H1 (cell line): Measurements from ENCODE around the gene TMPRSS4. TPM values are rescaled to one million over a fixed set of nuclear protein-coding genes. Genes with fewer than 3 reads are reported as not detected.

ENCODE experiments used
- ATF3 ChIP-seq: IDR thresholded peaks from 2 replicates; pipeline ENCODE4 v1.6.1; 2011; ENCODE audit warnings: low read depth, mild to moderate bottlenecking, low read length; ENCODE audit not compliant: insufficient read depth
- BACH1 ChIP-seq: IDR thresholded peaks from 2 replicates; pipeline ENCODE4 v1.6.1; 2012; ENCODE audit warnings: low read length, improper control_type of control experiment
- CHD7 ChIP-seq: fragments of 300-600 bp; sonication (generic); IDR thresholded peaks from 2 replicates; pipeline ENCODE4 v1.7.1; 2012; ENCODE audit warnings: low read length, moderate library complexity, mild to moderate bottlenecking, inconsistent platforms; ENCODE audit not compliant: insufficient replicate concordance
- CTBP2 ChIP-seq: IDR thresholded peaks from 2 replicates; pipeline ENCODE4 v1.7.0; 2011; ENCODE audit warnings: borderline replicate concordance, mild to moderate bottlenecking, moderate library complexity, mixed read lengths, low read length; ENCODE audit not compliant: insufficient read depth, insufficient read length
- SIRT6 ChIP-seq: IDR thresholded peaks from one replicate; pipeline ENCODE4 v1.7.1; 2012; ENCODE audit warnings: low read length, inconsistent platforms
- polyA plus RNA-seq, 7 experiments: library from polyadenylated mRNA; depleted of rRNA in 3 of 7; stranded (reverse) in 5 of 7; unstranded in 2 of 7; fragments of >200 nt in 5 of 7; fragments of 200-250 nt in 2 of 7; gene quantifications; 1 replicate in 5 of 7; 2 replicates in 1 of 7; 4 replicates in 1 of 7; pipeline versions ENCODE4 v1.2.1 to v1.2.3, GENCODE V29; 2011 to 2013; ENCODE audit warnings: missing spikeins in 2 of 7, mixed read lengths in 2 of 7
- total RNA-seq: library from RNA; stranded (reverse); fragmentation: NEBNext Ultra II Directional; extraction: Animal tissue kit (Norgen Biotek cat#: 25700); gene quantifications from 2 replicates; pipeline ENCODE4 v1.2.1, GENCODE V29; 2021

TMPRSS4 gene
- total and polyA plus RNA-seq, 2 of the 8 experiments (the other 6 are each of a cell fraction or from before 2014, with no cell fraction given), result 0.11 to 0.58 TPM

DNA sequence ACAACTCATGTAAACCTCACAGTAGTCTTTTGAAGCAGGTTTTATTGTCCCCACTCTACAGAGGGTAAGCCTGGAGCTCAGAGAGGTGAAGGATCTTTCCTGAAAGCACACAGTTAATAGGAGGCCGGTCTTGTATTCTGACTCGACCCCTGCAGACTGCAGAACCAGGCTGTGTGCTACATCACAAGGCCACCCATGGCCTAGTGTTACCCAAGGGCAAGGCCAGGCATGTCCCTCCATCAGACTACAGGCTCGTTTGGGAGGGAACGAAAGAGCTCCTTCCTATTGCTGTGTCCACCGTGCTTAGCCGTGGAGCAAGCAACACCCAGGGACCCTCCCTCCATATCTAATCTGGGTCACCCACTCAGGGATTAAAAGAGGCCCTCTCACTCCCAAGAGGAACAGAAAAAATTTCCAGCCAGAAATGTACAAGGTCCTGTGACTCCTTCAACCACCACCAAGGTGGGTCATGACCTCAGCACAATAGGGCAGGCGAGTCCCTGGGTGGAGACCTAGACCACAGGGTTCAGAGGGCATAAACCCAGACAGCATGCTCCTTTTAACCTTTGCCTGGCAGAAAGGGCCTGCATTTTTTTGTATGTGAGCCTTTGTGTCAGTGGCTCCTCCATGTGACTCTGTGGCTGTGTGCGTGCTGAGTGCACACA lies 16.2 kb downstream of the TMPRSS4 start (continued):
- no peak for TF ChIP-seq CHD7
- TF ChIP-seq SIRT6, result no peak
- TF ChIP-seq ATF3, result no peak
- TF ChIP-seq BACH1, result no peak
- TF ChIP-seq CTBP2, result no peak
- TF ChIP-seq, all 59 proteins: peak for 0
